Neural progenitor cell (in vitro differentiated cells): ENCODE measurements around the gene NCAPG2. TPM values are rescaled to one million over a fixed set of nuclear protein-coding genes. Genes with fewer than 3 reads are reported as not detected.
"Not testable (repeated sequence)": the region's sequence is repeated elsewhere in the genome, so short reads cannot be mapped to it uniquely, and the experiment has no call there.

Source experiments
- DNase-seq: peaks from one replicate; pipeline ENCODE4 v3.0.0-alpha.2; 2016; ENCODE audit warnings: low spot score
- H2AFZ ChIP-seq: fragments of 200-600 bp; sonication (generic); replicated peaks from 2 replicates; pipeline ENCODE4 v1.6.1; 2016; ENCODE audit warnings: antibody characterized with exemption
- H3F3A ChIP-seq: fragments of 200-600 bp; sonication (generic); 2 replicates; pipeline ENCODE4 v1.6.1; 2016; ENCODE audit warnings: antibody characterized with exemption, low read depth
- H3K27ac ChIP-seq: fragments of 200-600 bp; sonication (generic); 2 replicates; pipeline ENCODE4 v1.5.1; 2016; ENCODE audit warnings: mild to moderate bottlenecking
- H3K27me3 ChIP-seq: fragments of 200-600 bp; sonication (generic); 2 replicates; pipeline ENCODE4 v1.6.1; 2016; ENCODE audit warnings: mild to moderate bottlenecking, moderate library complexity
- H3K36me3 ChIP-seq: fragments of 200-600 bp; sonication (generic); 2 replicates; pipeline ENCODE4 v1.5.1; 2016
- H3K4me1 ChIP-seq: fragments of 200-600 bp; sonication (generic); 2 replicates; pipeline ENCODE4 v1.6.1; 2016; ENCODE audit warnings: mixed run types
- H3K4me2 ChIP-seq: fragments of 200-600 bp; sonication (generic); 2 replicates; pipeline ENCODE4 v1.6.1; 2016
- H3K4me3 ChIP-seq: fragments of 200-600 bp; sonication (generic); 2 replicates; pipeline ENCODE4 v1.5.1; 2016
- H3K79me2 ChIP-seq: fragments of 200-600 bp; sonication (generic); 2 replicates; pipeline ENCODE4 v1.6.1; 2016; ENCODE audit warnings: low read depth
- H3K9ac ChIP-seq: fragments of 200-600 bp; sonication (generic); 2 replicates; pipeline ENCODE4 v1.6.1; 2016
- H3K9me3 ChIP-seq: fragments of 200-600 bp; sonication (generic); 2 replicates; pipeline ENCODE4 v1.5.1; 2016; ENCODE audit warnings: low read depth
- H4K20me1 ChIP-seq: fragments of 200-600 bp; sonication (generic); 2 replicates; pipeline ENCODE4 v1.6.1; 2016; ENCODE audit warnings: low read depth
- H3K27ac Mint-ChIP-seq: 3 replicates; pipeline ENCODE4 v1.8.0; 2021; ENCODE audit warnings: mixed read lengths
- H3K27me3 Mint-ChIP-seq: 2 replicates; pipeline ENCODE4 v1.8.0; 2022; ENCODE audit warnings: low read depth, mild to moderate bottlenecking, inconsistent platforms, moderate library complexity, mixed read lengths; ENCODE audit not compliant: insufficient read depth
- H3K36me3 Mint-ChIP-seq: 3 replicates; pipeline ENCODE4 v1.8.0; 2021; ENCODE audit warnings: mixed read lengths
- H3K4me1 Mint-ChIP-seq: 3 replicates; pipeline ENCODE4 v1.8.0; 2021; ENCODE audit warnings: mixed read lengths
- H3K4me3 Mint-ChIP-seq: 3 replicates; pipeline ENCODE4 v1.8.0; 2021; ENCODE audit warnings: mild to moderate bottlenecking, moderate library complexity, mixed read lengths
- H3K9me3 Mint-ChIP-seq: 3 replicates; pipeline ENCODE4 v1.8.0; 2020; ENCODE audit warnings: mixed read lengths
- EZH2 ChIP-seq: fragments of 200-600 bp; sonication (generic); IDR thresholded peaks from 2 replicates; pipeline ENCODE4 v1.6.1; 2017; ENCODE audit warnings: antibody characterized with exemption, mild to moderate bottlenecking, moderate library complexity
- EZH2phosphoT487 ChIP-seq: fragments of 200-600 bp; sonication (generic); IDR thresholded peaks from 2 replicates; pipeline ENCODE4 v1.6.1; 2017; ENCODE audit warnings: antibody characterized with exemption
- total RNA-seq: library from RNA; depleted of rRNA; stranded (reverse); fragments of >200 nt; gene quantifications from 2 replicates; pipeline ENCODE4 v1.2.3, GENCODE V29; 2015; ENCODE audit warnings: low replicate concordance
- TF ChIP-seq, protein P1 (sequence below): fragments of 200-600 bp; sonication (generic); IDR thresholded peaks from 2 replicates; pipeline ENCODE4 v1.5.1; 2017; ENCODE audit warnings: antibody characterized with exemption, mild to moderate bottlenecking

The NCAPG2 gene
- total RNA-seq, 1 donor from 2014 or later = 89.6 TPM

DNA sequence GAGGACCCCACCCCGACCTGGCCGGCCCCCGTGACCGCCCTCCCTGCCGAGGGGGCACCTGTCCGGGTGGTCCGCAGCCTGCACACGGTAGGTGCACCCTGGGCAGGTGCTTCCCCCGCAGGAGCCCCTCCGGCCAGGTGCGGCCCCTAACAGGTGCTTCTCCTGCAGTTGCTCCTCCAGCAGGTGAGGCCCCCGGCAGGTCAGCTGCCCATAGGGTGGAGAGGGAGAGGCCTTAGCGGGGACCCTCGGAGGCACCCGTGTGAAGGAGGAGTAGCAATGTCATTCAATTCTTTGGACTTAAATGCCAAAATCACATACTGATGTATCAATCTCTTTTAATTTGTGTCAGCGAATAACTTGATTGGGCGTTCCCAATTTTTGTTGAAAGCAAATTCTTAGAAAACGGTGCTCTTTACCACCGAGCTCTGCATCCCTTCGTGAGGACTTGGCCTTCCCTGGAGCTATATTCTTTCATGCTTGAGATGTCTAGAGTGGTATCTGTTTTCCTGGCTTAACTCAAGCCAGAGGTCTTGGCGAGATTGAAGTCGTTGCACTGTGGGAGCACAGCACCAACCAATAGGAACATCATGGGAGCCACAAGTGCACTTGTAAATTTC lies 738 bp upstream of the NCAPG2 start:
- Histone ChIP-seq H2AFZ (peak overlapping the region; percentile 53), H3K27ac (no peak overlapping the region), H3K79me2 (peaks cover 42% of the 10 kb centered on the region), H3K9ac (peak overlapping the region; percentile 36), H4K20me1 (peaks cover 14% of the 10 kb centered on the region), H3F3A (peaks cover 8% of the 10 kb centered on the region), H3K4me1 (peaks cover 18% of the 10 kb centered on the region), H3K36me3 (no peaks in the 10 kb centered on the region), H3K4me3 (peak overlapping the region; percentile 69), H3K4me2 (peak overlapping the region; percentile 92), H3K9me3 (no peaks in the 10 kb centered on the region), H3K27me3 (no peaks in the 10 kb centered on the region)
- Mint-ChIP-seq H3K27me3 (peaks cover 3% of the 10 kb centered on the region), H3K4me1 (peaks cover 29% of the 10 kb centered on the region), H3K4me3 (peak overlapping the region; percentile 87), H3K9me3 (peaks cover 1% of the 10 kb centered on the region), H3K36me3 (peaks cover 7% of the 10 kb centered on the region), H3K27ac (peak overlapping the region; percentile 13)
- DNase-seq = peak; percentile 18
- TF ChIP-seq EZH2 (no peak), EZH2phosphoT487 (no peak)
- TF ChIP-seq, protein P1, sequence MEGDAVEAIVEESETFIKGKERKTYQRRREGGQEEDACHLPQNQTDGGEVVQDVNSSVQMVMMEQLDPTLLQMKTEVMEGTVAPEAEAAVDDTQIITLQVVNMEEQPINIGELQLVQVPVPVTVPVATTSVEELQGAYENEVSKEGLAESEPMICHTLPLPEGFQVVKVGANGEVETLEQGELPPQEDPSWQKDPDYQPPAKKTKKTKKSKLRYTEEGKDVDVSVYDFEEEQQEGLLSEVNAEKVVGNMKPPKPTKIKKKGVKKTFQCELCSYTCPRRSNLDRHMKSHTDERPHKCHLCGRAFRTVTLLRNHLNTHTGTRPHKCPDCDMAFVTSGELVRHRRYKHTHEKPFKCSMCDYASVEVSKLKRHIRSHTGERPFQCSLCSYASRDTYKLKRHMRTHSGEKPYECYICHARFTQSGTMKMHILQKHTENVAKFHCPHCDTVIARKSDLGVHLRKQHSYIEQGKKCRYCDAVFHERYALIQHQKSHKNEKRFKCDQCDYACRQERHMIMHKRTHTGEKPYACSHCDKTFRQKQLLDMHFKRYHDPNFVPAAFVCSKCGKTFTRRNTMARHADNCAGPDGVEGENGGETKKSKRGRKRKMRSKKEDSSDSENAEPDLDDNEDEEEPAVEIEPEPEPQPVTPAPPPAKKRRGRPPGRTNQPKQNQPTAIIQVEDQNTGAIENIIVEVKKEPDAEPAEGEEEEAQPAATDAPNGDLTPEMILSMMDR = no peak

DNA sequence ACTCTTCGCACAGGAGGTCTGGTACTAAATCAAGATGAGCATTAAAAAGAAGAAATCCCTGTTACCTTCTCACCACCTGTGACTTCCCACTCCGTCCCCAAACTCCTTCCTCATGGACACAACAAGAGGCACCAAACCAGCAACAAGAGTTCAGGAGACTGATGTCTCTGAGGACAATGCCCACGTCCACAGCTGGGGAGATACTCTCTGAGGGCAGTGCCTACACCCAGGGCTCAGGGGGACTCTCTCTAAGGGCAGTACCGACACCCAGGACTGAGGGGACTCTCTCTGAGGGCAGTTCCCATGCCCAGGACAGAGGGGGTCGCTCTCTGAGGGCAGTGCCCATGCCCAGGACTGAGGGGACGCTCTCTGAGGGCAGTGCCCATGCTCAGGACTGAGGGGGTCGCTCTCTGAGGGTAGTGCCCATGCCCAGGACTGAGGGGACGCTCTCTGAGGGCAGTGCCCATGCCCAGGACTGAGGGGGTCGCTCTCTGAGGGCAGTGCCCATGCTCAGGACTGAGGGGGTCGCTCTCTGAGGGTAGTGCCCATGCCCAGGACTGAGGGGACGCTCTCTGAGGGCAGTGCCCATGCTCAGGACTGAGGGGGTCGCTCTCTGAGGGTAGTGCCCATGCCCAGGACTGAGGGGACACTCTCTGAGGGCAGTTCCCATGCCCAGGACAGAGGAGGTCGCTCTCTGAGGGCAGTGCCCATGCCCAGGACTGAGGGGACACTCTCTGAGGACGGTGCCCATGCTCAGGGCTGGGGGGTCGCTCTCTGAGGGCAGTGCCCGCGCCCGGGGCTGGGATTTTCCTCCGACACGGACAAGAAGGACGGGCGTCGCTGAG lies 703 bp downstream of the NCAPG2 start:
- peak overlapping the region; percentile 90 for H3K9ac ChIP-seq
- not testable (repeated sequence) for H3K27ac ChIP-seq, H3K27me3 Mint-ChIP-seq, H3K9me3 ChIP-seq, H3K9me3 Mint-ChIP-seq, DNase-seq, H3K27me3 ChIP-seq, H2AFZ ChIP-seq, H3F3A ChIP-seq, H3K36me3 ChIP-seq
- peaks cover 18% of the 10 kb centered on the region for H3K4me1 ChIP-seq
- peak overlapping the region; percentile 69 for H3K4me3 ChIP-seq
- peaks cover 13% of the 10 kb centered on the region for H3K36me3 Mint-ChIP-seq
- peak overlapping the region; percentile 87 for H3K4me3 Mint-ChIP-seq
- peaks cover 57% of the 10 kb centered on the region for H3K79me2 ChIP-seq
- peaks cover 14% of the 10 kb centered on the region for H4K20me1 ChIP-seq
- peak overlapping the region; percentile 53 for H3K27ac Mint-ChIP-seq
- H3K4me2 ChIP-seq = peak overlapping the region; percentile 80
- H3K4me1 Mint-ChIP-seq = peaks cover 29% of the 10 kb centered on the region

DNA sequence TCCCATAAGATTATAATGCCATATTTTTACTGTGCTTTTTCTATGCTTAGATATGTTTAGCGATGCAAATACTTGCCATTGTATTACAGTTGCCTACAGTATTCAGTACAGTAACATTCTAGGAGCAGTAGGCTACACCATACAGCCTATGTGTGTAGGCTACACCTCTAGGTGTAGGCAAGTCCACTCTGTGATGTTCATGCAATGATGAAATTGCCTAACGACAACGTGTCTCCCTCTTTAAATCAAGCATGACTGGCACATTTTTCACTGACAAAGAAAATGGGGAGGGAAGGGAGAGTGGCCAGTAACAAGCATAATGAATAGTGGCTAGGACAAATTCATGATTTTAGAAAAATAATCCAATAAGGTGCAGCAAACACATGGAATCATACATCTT lies 1.7 kb downstream of the NCAPG2 start:
- Histone ChIP-seq H3K4me3 (peak overlapping the region; percentile 69), H3K27ac (no peak overlapping the region), H2AFZ (no peak overlapping the region), H3K79me2 (peaks cover 66% of the 10 kb centered on the region), H3K4me1 (peaks cover 18% of the 10 kb centered on the region), H3F3A (peaks cover 8% of the 10 kb centered on the region), H3K4me2 (peak overlapping the region; percentile 80), H3K9me3 (no peaks in the 10 kb centered on the region), H3K9ac (no peak overlapping the region), H4K20me1 (peaks cover 14% of the 10 kb centered on the region), H3K27me3 (no peaks in the 10 kb centered on the region), H3K36me3 (peaks cover 4% of the 10 kb centered on the region)
- H3K36me3 Mint-ChIP-seq = peaks cover 14% of the 10 kb centered on the region
- H3K4me1 Mint-ChIP-seq = peaks cover 29% of the 10 kb centered on the region
- peak overlapping the region; percentile 85 for H3K4me3 Mint-ChIP-seq
- TF ChIP-seq, protein P1 = no peak
- TF ChIP-seq EZH2phosphoT487 = no peak
- TF ChIP-seq EZH2 = no peak
- DNase-seq = no peak
- H3K27ac Mint-ChIP-seq = no peak overlapping the region
- peaks cover 3% of the 10 kb centered on the region for H3K27me3 Mint-ChIP-seq
- H3K9me3 Mint-ChIP-seq = no peaks in the 10 kb centered on the region

DNA sequence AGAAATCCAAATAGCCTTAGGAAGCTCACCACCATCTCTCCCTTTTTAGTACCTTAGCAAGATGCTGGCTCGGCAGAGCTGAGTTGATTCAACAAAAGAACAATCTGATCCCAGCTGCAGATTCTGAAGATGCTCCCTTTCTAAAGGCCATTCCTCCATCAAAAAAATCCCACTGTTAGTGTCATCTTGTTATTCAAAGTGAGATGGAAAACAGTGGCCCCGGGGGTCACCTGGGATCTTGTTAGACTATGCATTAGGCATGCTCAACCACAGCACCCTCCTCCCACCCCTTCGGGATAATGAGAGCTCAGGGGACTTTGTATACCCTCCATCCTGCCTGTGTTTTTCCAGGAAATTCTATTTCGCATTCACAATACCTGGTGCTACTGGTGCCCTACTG lies 2.4 kb downstream of the NCAPG2 start:
- Mint-ChIP-seq H3K9me3 (no peaks in the 10 kb centered on the region), H3K36me3 (peaks cover 16% of the 10 kb centered on the region), H3K27ac (no peak overlapping the region), H3K4me3 (peak overlapping the region; percentile 85), H3K4me1 (peaks cover 29% of the 10 kb centered on the region), H3K27me3 (peaks cover 3% of the 10 kb centered on the region)
- Histone ChIP-seq H3K36me3 (peaks cover 11% of the 10 kb centered on the region), H3K79me2 (peaks cover 74% of the 10 kb centered on the region), H3K27ac (no peak overlapping the region), H3K9ac (peak overlapping the region; percentile 43), H3K27me3 (no peaks in the 10 kb centered on the region), H4K20me1 (peaks cover 14% of the 10 kb centered on the region), H3K4me2 (peak overlapping the region; percentile 80), H2AFZ (no peak overlapping the region), H3K4me1 (peaks cover 18% of the 10 kb centered on the region), H3K4me3 (peak overlapping the region; percentile 69), H3K9me3 (no peaks in the 10 kb centered on the region), H3F3A (peaks cover 8% of the 10 kb centered on the region)
- DNase-seq = no peak
- TF ChIP-seq EZH2phosphoT487 (no peak), EZH2 (no peak)
- TF ChIP-seq, protein P1 = no peak
